GM12873 (cell line): Measurements from ENCODE around the gene SEMA7A.

Experiments used
- TF ChIP-seq, protein P1 (sequence below): IDR thresholded peaks from 2 replicates; pipeline ENCODE4 v1.5.1; 2012; ENCODE audit warnings: low read depth, mild to moderate bottlenecking, moderate library complexity, low read length, control low read depth; ENCODE audit not compliant: insufficient read depth; ENCODE audit errors: missing control alignments

The SEMA7A gene

DNA sequence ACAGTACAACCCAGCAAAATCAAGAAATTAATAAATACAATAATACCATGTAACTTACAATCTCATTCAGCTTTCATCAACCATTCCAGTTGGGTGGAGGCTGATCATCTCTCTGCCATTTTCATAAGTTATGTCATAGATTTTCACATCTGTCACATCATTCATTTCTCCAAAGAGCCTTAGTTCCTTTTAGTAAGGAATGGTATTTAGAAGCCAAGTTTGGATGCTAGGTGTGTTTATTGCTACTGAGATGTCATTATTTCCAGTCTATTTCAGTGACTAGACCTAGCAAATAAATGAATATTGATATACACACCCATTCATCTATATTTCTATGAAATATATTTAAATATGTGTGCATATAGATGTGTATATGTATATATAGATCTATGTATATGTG lies 29.9 kb upstream of the SEMA7A start:
- TF ChIP-seq, protein P1, sequence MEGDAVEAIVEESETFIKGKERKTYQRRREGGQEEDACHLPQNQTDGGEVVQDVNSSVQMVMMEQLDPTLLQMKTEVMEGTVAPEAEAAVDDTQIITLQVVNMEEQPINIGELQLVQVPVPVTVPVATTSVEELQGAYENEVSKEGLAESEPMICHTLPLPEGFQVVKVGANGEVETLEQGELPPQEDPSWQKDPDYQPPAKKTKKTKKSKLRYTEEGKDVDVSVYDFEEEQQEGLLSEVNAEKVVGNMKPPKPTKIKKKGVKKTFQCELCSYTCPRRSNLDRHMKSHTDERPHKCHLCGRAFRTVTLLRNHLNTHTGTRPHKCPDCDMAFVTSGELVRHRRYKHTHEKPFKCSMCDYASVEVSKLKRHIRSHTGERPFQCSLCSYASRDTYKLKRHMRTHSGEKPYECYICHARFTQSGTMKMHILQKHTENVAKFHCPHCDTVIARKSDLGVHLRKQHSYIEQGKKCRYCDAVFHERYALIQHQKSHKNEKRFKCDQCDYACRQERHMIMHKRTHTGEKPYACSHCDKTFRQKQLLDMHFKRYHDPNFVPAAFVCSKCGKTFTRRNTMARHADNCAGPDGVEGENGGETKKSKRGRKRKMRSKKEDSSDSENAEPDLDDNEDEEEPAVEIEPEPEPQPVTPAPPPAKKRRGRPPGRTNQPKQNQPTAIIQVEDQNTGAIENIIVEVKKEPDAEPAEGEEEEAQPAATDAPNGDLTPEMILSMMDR, result no peak

GRCh38 chr15:74461847-74462511 lies 28.2 kb upstream of the SEMA7A start:
- TF ChIP-seq, protein P1, result no peak

GRCh38 chr15:74460871-74461846 lies 27.4 kb upstream of the SEMA7A start, which contains the start of gene UBL7:
TSS of gene UBL7 (minus strand) at chr15:74461160. CDS start at chr15:74458867, 2,293 bp downstream.
- TF ChIP-seq, protein P1, result peak; percentile 7

- TF ChIP-seq, protein P1, result no peak
Observed at GRCh38 chr15:74460298-74460697, 26.5 kb upstream of the SEMA7A start.

- TF ChIP-seq, protein P1, result no peak
Observed at GRCh38 chr15:74458473-74458872, 24.7 kb upstream of the SEMA7A start.

- TF ChIP-seq, protein P1, result no peak
Observed at GRCh38 chr15:74454764-74455500, 21.2 kb upstream of the SEMA7A start.
